ENCODE results near the gene SH3PXD2A. TPM values are rescaled to one million over a fixed set of nuclear protein-coding genes. Genes with fewer than 3 reads are reported as not detected.

Gene SH3PXD2A
- total and polyA plus RNA-seq, 10 of the 15 experiments (the other 5 are each of a cell fraction or from before 2014, with no cell fraction given) = 0.63 to 14.0 (median 4.4) TPM

DNA sequence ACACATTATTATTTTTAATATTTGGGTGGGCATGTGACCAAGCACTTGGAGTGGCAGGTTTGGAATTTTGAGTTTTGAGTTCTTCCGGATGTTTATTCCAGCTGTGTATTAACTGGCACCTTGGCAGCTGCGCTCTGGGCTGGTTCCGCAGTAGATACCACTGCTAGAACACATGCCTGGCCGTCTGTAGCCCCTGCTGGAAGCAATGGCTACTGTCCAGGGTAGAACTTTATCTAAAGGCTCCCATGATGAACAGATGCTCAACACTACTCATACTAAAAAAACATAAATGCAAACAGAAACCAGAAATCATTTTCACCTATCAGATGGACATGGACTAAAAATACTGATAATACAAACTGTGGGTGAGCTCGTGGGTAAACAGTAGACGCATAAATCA, 19.4 kb upstream of the SH3PXD2A start:
- no peaks in the 10 kb centered on the region; a peak in 1 of 4 replicates for H3K36me3 ChIP-seq (ENCODE audit: control insufficient read depth in 2 of 2, insufficient read depth in 2 of 2, low read length in 1 of 2)
- no peaks in the 10 kb centered on the region for H3K9me3 ChIP-seq (replicated peaks; ENCODE audit: control insufficient read depth, insufficient read depth, low read length)
- no peaks in the 10 kb centered on the region for H3K4me1 ChIP-seq (ENCODE audit: control insufficient read depth, insufficient read depth, low read length)
- H3K27me3 ChIP-seq (replicated peaks in 1 of 2; ENCODE audit: control insufficient read depth in 2 of 2, insufficient read depth in 2 of 2, low read length in 1 of 2) = no peaks in the 10 kb centered on the region
- H3K9ac ChIP-seq (ENCODE audit: control insufficient read depth, insufficient read depth, low read length) = no peak overlapping the region
- in situ Hi-C loops (cut with MboI) (no loop called here), intact Hi-C loops (cut with micrococcal nuclease; ENCODE audit: unreplicated experiment) (no loop called here)
- H2AFZ ChIP-seq (ENCODE audit: control insufficient read depth, low read depth, low read length) = no peak overlapping the region
- H4K20me1 ChIP-seq (ENCODE audit: control insufficient read depth, insufficient read depth) = no peaks in the 10 kb centered on the region
- TF ChIP-seq TCF12 (IDR thresholded peaks at IDR 0.05; ENCODE audit: low read depth, low read length) (no peak), SUPT20H (IDR thresholded peaks at IDR 0.05; ENCODE audit: borderline replicate concordance, control insufficient read depth, low read depth, low read length) (no peak), WRNIP1 (IDR thresholded peaks at IDR 0.05; ENCODE audit: borderline replicate concordance, low read depth, low read length) (no peak), CBFB (IDR thresholded peaks at IDR 0.05; ENCODE audit: low read depth) (no peak), SMARCA5 (IDR thresholded peaks at IDR 0.05) (no peak), CEBPB (IDR thresholded peaks at IDR 0.05; ENCODE audit: borderline replicate concordance in 1 of 2, low read depth in 2 of 2, low read length in 2 of 2) (no peak), TAF1 (IDR thresholded peaks at IDR 0.05; ENCODE audit: borderline replicate concordance, low read depth, low read length) (no peak), TBL1XR1 (IDR thresholded peaks at IDR 0.05; ENCODE audit: low read depth, low read length) (no peak), CHD4 (IDR thresholded peaks at IDR 0.05) (no peak), TCF3 (IDR thresholded peaks at IDR 0.05; ENCODE audit: borderline replicate concordance, insufficient read depth, low read depth, low read length) (no peak)
- TF ChIP-seq, protein P1, sequence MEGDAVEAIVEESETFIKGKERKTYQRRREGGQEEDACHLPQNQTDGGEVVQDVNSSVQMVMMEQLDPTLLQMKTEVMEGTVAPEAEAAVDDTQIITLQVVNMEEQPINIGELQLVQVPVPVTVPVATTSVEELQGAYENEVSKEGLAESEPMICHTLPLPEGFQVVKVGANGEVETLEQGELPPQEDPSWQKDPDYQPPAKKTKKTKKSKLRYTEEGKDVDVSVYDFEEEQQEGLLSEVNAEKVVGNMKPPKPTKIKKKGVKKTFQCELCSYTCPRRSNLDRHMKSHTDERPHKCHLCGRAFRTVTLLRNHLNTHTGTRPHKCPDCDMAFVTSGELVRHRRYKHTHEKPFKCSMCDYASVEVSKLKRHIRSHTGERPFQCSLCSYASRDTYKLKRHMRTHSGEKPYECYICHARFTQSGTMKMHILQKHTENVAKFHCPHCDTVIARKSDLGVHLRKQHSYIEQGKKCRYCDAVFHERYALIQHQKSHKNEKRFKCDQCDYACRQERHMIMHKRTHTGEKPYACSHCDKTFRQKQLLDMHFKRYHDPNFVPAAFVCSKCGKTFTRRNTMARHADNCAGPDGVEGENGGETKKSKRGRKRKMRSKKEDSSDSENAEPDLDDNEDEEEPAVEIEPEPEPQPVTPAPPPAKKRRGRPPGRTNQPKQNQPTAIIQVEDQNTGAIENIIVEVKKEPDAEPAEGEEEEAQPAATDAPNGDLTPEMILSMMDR (IDR thresholded peaks at IDR 0.05 in 2 of 3, conservative IDR thresholded peaks at IDR 0.05 in 1 of 3; ENCODE audit: control insufficient read depth in 2 of 3, extremely low read depth in 1 of 3, insufficient read depth in 1 of 3, low read depth in 3 of 3, low read length in 3 of 3) = no peak
- TF ChIP-seq, protein P2, sequence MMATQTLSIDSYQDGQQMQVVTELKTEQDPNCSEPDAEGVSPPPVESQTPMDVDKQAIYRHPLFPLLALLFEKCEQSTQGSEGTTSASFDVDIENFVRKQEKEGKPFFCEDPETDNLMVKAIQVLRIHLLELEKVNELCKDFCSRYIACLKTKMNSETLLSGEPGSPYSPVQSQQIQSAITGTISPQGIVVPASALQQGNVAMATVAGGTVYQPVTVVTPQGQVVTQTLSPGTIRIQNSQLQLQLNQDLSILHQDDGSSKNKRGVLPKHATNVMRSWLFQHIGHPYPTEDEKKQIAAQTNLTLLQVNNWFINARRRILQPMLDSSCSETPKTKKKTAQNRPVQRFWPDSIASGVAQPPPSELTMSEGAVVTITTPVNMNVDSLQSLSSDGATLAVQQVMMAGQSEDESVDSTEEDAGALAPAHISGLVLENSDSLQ (IDR thresholded peaks at IDR 0.05) = no peak
- ATAC-seq (no peak), DNase-seq (ENCODE audit: low read depth, low spot score) (no peak), FAIRE-seq (no peak)
- no peak overlapping the region for H3K4me2 ChIP-seq (ENCODE audit: control insufficient read depth, insufficient read depth)
- SMC1A ChIA-PET (ENCODE audit: uncharacterized antibody, unreplicated experiment) = interaction anchor here (0.8 to 0.9 kb wide), 2 partner anchors 46 to 105 kb away, joined by 3 read pairs; no protein-coding TSS in a partner anchor
- CTCF ChIA-PET = interaction anchor here (0.8 to 3.4 kb wide), 8 partner anchors 11 to 234 kb away, joined by 3 to 10 read pairs (median 4); no protein-coding TSS in a partner anchor
- WGBS (ENCODE audit: insufficient coverage, insufficient replicate concordance, low lambda C conversion rate, missing lambda C conversion rate) = 86% methylated on average over 6 of the region's 6 CpGs
- no peak overlapping the region for H3K27ac ChIP-seq (ENCODE audit: control insufficient read depth, insufficient read depth)
- RAD21 ChIA-PET (ENCODE audit: unreplicated experiment) = interaction anchor here (1.2 to 1.4 kb wide), 2 partner anchors 13 to 162 kb away, joined by 3 to 6 read pairs; no protein-coding TSS in a partner anchor
- BruUV-seq (replicated peaks) = no TSS peak
- no peak overlapping the region for H3K4me3 ChIP-seq
- no peaks in the 10 kb centered on the region for H3K79me2 ChIP-seq (ENCODE audit: control insufficient read depth, insufficient read depth, low read length)
- POLR2A ChIA-PET = no interaction called here

All from GM12878 (cell line).